ENCODE results near the gene MTUS2.
"Not testable (repeated sequence)": the region's sequence is repeated elsewhere in the genome, so short reads cannot be mapped to it uniquely, and the experiment has no call there.

Gene MTUS2

GRCh38 chr13:28976636-28977035, 156.5 kb downstream of the MTUS2 start:
- Histone ChIP-seq H3K27me3 (ENCODE audit: control insufficient read depth, insufficient read depth, low read length) (no peaks in the 10 kb centered on the region), H3K4me1 (ENCODE audit: control insufficient read depth, insufficient read depth, low read length) (peaks cover 2% of the 10 kb centered on the region), H3K4me3 (ENCODE audit: low read length) (no peak overlapping the region), H3K36me3 (ENCODE audit: control insufficient read depth, insufficient read depth, low read length) (no peaks in the 10 kb centered on the region), H3K9ac (ENCODE audit: low read length) (no peak overlapping the region), H3K27ac (ENCODE audit: low read depth, low read length) (no peak overlapping the region)

- peaks cover 2% of the 10 kb centered on the region for H3K4me1 ChIP-seq (ENCODE audit: control insufficient read depth, insufficient read depth, low read length)
- no peak overlapping the region for H3K4me3 ChIP-seq (ENCODE audit: low read length)
- no peak overlapping the region for H3K9ac ChIP-seq (ENCODE audit: low read length)
- no peaks in the 10 kb centered on the region for H3K27me3 ChIP-seq (ENCODE audit: control insufficient read depth, insufficient read depth, low read length)
- no peaks in the 10 kb centered on the region for H3K36me3 ChIP-seq (ENCODE audit: control insufficient read depth, insufficient read depth, low read length)
- no peak overlapping the region for H3K27ac ChIP-seq (ENCODE audit: low read depth, low read length)
These were observed 158.4 kb downstream of the MTUS2 start for GRCh38 chr13:28978574-28978973.

- Histone ChIP-seq H3K36me3 (ENCODE audit: control insufficient read depth, insufficient read depth, low read length) (no peaks in the 10 kb centered on the region), H3K27me3 (ENCODE audit: control insufficient read depth, insufficient read depth, low read length) (no peaks in the 10 kb centered on the region), H3K4me1 (ENCODE audit: control insufficient read depth, insufficient read depth, low read length) (peaks cover 2% of the 10 kb centered on the region), H3K9ac (ENCODE audit: low read length) (no peak overlapping the region), H3K4me3 (ENCODE audit: low read length) (no peak overlapping the region), H3K27ac (ENCODE audit: low read depth, low read length) (no peak overlapping the region)
These were observed 161.4 kb downstream of the MTUS2 start for GRCh38 chr13:28981530-28981929.

- H3K9ac ChIP-seq (ENCODE audit: low read length): no peak overlapping the region
- no peaks in the 10 kb centered on the region for H3K27me3 ChIP-seq (ENCODE audit: control insufficient read depth, insufficient read depth, low read length)
- H3K4me1 ChIP-seq (ENCODE audit: control insufficient read depth, insufficient read depth, low read length): peaks cover 2% of the 10 kb centered on the region
- H3K36me3 ChIP-seq (ENCODE audit: control insufficient read depth, insufficient read depth, low read length): no peaks in the 10 kb centered on the region
- no peak overlapping the region for H3K4me3 ChIP-seq (ENCODE audit: low read length)
- no peak overlapping the region for H3K27ac ChIP-seq (ENCODE audit: low read depth, low read length)
These were observed 163.5 kb downstream of the MTUS2 start for GRCh38 chr13:28983641-28984040.

GRCh38 chr13:28984326-28984725, 164.2 kb downstream of the MTUS2 start:
- Histone ChIP-seq H3K9ac (ENCODE audit: low read length) (no peak overlapping the region), H3K27me3 (ENCODE audit: control insufficient read depth, insufficient read depth, low read length) (no peaks in the 10 kb centered on the region), H3K4me1 (ENCODE audit: control insufficient read depth, insufficient read depth, low read length) (peaks cover 2% of the 10 kb centered on the region), H3K36me3 (ENCODE audit: control insufficient read depth, insufficient read depth, low read length) (no peaks in the 10 kb centered on the region), H3K27ac (ENCODE audit: low read depth, low read length) (no peak overlapping the region), H3K4me3 (ENCODE audit: low read length) (no peak overlapping the region)

GRCh38 chr13:28984825-28985224, 164.7 kb downstream of the MTUS2 start:
- no peak overlapping the region for H3K4me3 ChIP-seq (ENCODE audit: low read length)
- H3K36me3 ChIP-seq (ENCODE audit: control insufficient read depth, insufficient read depth, low read length): no peaks in the 10 kb centered on the region
- peaks cover 2% of the 10 kb centered on the region for H3K4me1 ChIP-seq (ENCODE audit: control insufficient read depth, insufficient read depth, low read length)
- H3K27ac ChIP-seq (ENCODE audit: low read depth, low read length): no peak overlapping the region
- no peaks in the 10 kb centered on the region for H3K27me3 ChIP-seq (ENCODE audit: control insufficient read depth, insufficient read depth, low read length)
- no peak overlapping the region for H3K9ac ChIP-seq (ENCODE audit: low read length)

- not testable (repeated sequence) for H3K36me3 ChIP-seq (ENCODE audit: control insufficient read depth, insufficient read depth, low read length); H3K4me1 ChIP-seq (ENCODE audit: control insufficient read depth, insufficient read depth, low read length); H3K9ac ChIP-seq (ENCODE audit: low read length); H3K27ac ChIP-seq (ENCODE audit: low read depth, low read length); H3K27me3 ChIP-seq (ENCODE audit: control insufficient read depth, insufficient read depth, low read length); H3K4me3 ChIP-seq (ENCODE audit: low read length)
These were observed 170.2 kb downstream of the MTUS2 start for GRCh38 chr13:28990378-28990777.

- Histone ChIP-seq H3K27me3 (ENCODE audit: control insufficient read depth, insufficient read depth, low read length) (no peaks in the 10 kb centered on the region), H3K9ac (ENCODE audit: low read length) (no peak overlapping the region), H3K4me3 (ENCODE audit: low read length) (no peak overlapping the region), H3K36me3 (ENCODE audit: control insufficient read depth, insufficient read depth, low read length) (no peaks in the 10 kb centered on the region), H3K27ac (ENCODE audit: low read depth, low read length) (no peak overlapping the region), H3K4me1 (ENCODE audit: control insufficient read depth, insufficient read depth, low read length) (no peaks in the 10 kb centered on the region)
These were observed 171.6 kb downstream of the MTUS2 start for GRCh38 chr13:28991764-28992163.

GRCh38 chr13:29000826-29001225, 180.7 kb downstream of the MTUS2 start:
- no peaks in the 10 kb centered on the region for H3K4me1 ChIP-seq (ENCODE audit: control insufficient read depth, insufficient read depth, low read length)
- H3K36me3 ChIP-seq (ENCODE audit: control insufficient read depth, insufficient read depth, low read length): no peaks in the 10 kb centered on the region
- H3K27ac ChIP-seq (ENCODE audit: low read depth, low read length): no peak overlapping the region
- no peaks in the 10 kb centered on the region for H3K27me3 ChIP-seq (ENCODE audit: control insufficient read depth, insufficient read depth, low read length)
- no peak overlapping the region for H3K9ac ChIP-seq (ENCODE audit: low read length)
- no peak overlapping the region for H3K4me3 ChIP-seq (ENCODE audit: low read length)

- Histone ChIP-seq H3K9ac (ENCODE audit: low read length) (no peak overlapping the region), H3K27me3 (ENCODE audit: control insufficient read depth, insufficient read depth, low read length) (no peaks in the 10 kb centered on the region), H3K4me3 (ENCODE audit: low read length) (no peak overlapping the region), H3K36me3 (ENCODE audit: control insufficient read depth, insufficient read depth, low read length) (no peaks in the 10 kb centered on the region), H3K4me1 (ENCODE audit: control insufficient read depth, insufficient read depth, low read length) (no peaks in the 10 kb centered on the region), H3K27ac (ENCODE audit: low read depth, low read length) (no peak overlapping the region)
These were observed 185.1 kb downstream of the MTUS2 start for GRCh38 chr13:29005035-29005762.

GRCh38 chr13:29005763-29006120, 185.6 kb downstream of the MTUS2 start:
- Histone ChIP-seq H3K36me3 (ENCODE audit: control insufficient read depth, insufficient read depth, low read length) (no peaks in the 10 kb centered on the region), H3K4me3 (ENCODE audit: low read length) (no peak overlapping the region), H3K27me3 (ENCODE audit: control insufficient read depth, insufficient read depth, low read length) (no peaks in the 10 kb centered on the region), H3K4me1 (ENCODE audit: control insufficient read depth, insufficient read depth, low read length) (no peaks in the 10 kb centered on the region), H3K27ac (ENCODE audit: low read depth, low read length) (no peak overlapping the region), H3K9ac (ENCODE audit: low read length) (no peak overlapping the region)

- H3K9ac ChIP-seq (ENCODE audit: low read length): no peak overlapping the region
- no peak overlapping the region for H3K4me3 ChIP-seq (ENCODE audit: low read length)
- H3K4me1 ChIP-seq (ENCODE audit: control insufficient read depth, insufficient read depth, low read length): no peaks in the 10 kb centered on the region
- no peak overlapping the region for H3K27ac ChIP-seq (ENCODE audit: low read depth, low read length)
- H3K27me3 ChIP-seq (ENCODE audit: control insufficient read depth, insufficient read depth, low read length): no peaks in the 10 kb centered on the region
- H3K36me3 ChIP-seq (ENCODE audit: control insufficient read depth, insufficient read depth, low read length): no peaks in the 10 kb centered on the region
These were observed 186.3 kb downstream of the MTUS2 start for GRCh38 chr13:29006359-29006850.

GRCh38 chr13:29008296-29008695, 188.2 kb downstream of the MTUS2 start:
- Histone ChIP-seq H3K9ac (ENCODE audit: low read length) (no peak overlapping the region), H3K4me3 (ENCODE audit: low read length) (no peak overlapping the region), H3K36me3 (ENCODE audit: control insufficient read depth, insufficient read depth, low read length) (no peaks in the 10 kb centered on the region), H3K27ac (ENCODE audit: low read depth, low read length) (no peak overlapping the region), H3K4me1 (ENCODE audit: control insufficient read depth, insufficient read depth, low read length) (no peaks in the 10 kb centered on the region), H3K27me3 (ENCODE audit: control insufficient read depth, insufficient read depth, low read length) (no peaks in the 10 kb centered on the region)
